HK-2 (cell line): ENCODE data around the gene ECEL1.

Experiments used
- DNase-seq: peaks from one replicate; pipeline ENCODE4 v3.0.0-alpha.2; 2018; ENCODE audit not compliant: unreplicated experiment

Gene ECEL1

DNA sequence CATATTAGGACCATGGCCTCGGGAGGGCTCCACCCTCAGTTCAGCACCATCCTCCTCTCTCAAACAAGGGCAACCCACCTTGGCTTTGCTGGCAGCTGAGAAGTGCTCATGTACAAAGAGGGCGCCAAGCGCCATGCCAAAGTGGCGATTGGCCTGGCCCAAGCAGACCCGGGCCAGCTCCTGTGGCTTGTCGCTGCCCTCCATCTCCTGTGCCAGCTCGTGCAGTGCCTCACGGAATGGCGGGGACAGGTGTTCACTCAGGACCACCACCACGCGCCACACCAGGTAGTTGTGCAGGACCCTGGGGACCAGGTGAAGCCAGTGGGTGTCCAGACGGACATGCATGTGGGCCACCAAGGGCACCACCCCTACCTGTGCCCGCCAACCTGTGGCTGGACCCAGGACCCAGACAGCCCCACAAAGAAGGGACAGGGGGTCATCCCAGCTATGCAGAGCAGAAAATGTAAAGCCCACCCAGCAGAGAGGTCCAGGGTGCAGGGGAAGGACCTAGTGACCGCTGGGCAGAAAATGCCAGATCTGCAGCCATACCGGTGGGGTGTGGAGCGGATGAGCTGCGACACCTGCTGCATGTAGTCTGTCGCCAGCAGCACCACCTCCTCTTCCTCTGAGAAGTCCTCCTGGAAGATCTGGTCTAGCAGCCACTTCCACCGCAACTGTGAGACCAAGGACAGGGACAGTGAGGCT, 3.6 kb downstream of the ECEL1 start:
- DNase-seq: no peak

DNA sequence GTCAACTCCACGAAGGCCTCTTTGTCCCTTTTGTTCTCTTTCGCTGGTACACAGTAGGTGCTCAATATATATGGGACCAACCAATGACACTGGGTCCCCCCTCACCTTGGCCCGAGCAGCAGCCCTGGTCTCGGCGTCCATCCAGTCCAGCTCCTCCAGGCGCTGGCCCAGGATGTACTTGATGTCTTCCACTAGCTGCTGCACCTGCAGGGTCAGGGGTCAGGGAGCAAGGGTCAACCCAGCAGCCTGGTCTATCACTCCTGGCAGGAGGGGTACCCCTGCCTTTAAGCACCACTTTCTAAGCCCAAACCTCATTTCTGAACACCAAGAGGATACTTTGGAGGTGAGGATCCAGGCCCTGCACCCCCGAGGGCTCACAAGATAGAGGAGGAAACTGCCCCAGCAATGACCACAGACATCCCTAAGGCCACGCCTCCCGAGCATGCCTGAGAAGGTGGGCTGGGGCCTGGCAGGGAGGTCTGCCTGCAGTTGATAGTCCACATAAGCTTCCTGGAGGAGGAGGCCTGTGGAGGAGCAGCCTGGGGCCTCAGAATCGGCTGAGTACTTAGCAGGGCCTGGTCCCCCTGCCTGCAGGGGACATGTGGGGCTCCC, 4.2 kb downstream of the ECEL1 start:
- no peak for DNase-seq

- no peak for DNase-seq
Measured at GRCh38 chr2:232482301-232483238, 5.1 kb downstream of the ECEL1 start.

GRCh38 chr2:232481322-232482140, 6.1 kb downstream of the ECEL1 start:
- no peak for DNase-seq

GRCh38 chr2:232480201-232481190, 7.1 kb downstream of the ECEL1 start:
- no peak for DNase-seq

DNA sequence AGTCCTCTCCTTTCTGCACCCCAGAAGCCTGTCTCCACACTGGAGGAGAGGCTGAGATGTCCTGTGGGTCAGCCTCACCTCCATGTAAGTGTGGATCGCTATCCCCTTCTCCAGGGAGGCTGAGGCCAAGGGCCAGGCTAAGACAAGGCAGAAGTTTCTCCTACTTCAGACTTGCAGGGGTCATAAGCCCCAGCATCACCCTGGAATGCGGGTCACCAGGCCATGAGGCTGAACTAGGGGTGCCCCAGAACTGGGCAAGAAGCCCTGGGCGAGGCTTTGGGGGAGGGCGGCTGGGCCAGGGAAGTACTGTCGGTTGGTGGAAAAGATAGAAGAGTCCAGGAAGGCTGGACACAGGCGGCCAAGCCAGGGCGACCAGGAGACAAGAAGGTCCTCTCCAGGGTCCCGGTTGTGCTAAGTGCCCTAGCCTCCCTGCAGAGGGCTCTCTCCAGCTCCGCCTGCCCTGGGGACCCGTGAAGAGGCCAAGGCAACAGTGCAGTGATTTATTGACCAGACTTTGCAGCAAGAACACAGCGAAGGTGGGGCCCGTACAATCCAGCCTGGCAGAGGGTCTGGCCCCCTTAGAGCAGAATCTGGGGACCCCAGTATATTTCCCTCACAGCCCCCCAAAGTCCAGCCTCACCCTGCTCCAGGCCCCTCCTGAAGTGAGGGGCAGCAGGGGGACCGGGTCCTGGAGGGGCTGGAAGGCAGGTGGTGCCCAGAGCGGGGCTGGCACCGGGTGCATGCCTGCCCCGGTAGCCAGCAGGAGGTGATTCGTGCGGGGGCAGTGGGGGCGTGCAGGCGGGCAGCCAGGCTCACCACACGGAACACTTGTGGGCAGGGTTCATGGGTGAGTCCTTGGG, 8.1 kb downstream of the ECEL1 start:
- DNase-seq: no peak

DNA sequence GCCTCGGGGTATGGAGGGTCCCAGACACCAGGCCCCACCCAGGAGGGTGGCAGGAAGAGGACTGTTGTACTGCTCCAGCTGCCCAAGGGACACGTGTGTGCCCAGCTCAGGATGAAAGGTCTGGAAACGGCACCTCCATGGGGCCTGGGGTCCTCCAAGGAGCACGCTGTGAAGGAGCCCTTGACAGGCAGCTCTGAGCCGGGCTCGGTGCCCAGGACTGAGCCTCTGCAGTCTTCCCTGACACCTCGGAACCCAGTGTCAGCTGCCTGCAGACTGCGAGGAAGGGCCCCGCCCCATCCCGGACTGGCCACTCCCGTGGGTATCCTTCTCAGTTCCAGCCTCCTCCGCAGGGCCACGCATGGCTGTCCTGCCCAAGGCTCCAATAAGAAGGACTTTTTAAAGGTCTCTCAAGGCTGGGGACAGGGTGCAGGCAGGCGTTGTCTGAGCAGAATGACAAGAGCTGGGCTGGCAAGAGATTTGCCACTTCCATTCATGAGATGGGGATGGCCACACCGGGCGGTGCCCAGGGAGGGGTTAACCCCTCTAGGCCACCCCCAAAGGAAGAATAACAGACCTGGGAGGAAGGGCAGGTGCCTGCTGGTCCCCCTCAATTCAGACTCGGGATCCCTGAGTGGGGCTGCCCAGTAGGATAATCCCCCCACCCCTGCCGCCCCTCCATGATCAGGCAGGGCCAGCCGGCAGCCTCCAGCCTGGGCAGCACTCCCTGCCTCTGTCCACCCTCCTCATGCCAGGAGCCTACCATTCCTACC, 8.9 kb downstream of the ECEL1 start:
- DNase-seq: no peak

DNA sequence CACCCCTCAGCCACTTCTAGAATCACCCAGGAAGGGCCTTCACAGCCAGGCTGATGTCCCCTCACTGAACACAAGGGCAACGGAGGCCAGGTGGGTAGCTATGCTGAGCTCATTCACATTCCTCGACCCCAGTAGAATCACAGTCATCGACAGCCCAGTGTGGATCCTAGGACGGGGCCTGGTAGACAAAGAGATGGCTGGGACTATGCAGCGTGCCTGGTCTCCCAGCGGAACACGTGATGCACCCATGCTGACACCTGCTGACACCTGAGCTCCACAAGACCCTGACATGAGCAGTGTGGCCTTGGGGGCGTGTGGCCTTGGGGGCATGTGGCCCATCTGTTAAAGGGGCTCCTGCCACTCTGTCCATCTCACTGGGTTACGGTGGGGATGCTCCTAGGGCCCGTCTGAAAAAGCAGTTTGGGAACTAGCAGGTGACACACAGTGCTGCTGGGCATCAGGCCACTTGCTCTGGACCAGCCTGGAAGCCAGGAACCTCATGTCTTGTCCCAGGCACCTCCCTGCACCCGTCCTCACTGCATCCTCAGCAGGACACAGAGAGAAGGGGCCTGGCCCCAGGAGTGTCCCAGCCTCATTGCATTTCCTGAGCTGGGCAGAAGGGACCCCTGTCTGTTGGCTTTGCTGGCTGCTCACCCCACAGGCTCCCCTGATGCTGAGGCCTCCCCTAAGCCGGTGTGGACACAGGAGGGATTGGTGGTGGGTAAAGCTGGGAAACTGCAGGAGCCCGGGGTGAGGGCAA, 9.7 kb downstream of the ECEL1 start:
- DNase-seq: no peak

GRCh38 chr2:232476791-232477190, 10.8 kb downstream of the ECEL1 start:
- DNase-seq: no peak

DNA sequence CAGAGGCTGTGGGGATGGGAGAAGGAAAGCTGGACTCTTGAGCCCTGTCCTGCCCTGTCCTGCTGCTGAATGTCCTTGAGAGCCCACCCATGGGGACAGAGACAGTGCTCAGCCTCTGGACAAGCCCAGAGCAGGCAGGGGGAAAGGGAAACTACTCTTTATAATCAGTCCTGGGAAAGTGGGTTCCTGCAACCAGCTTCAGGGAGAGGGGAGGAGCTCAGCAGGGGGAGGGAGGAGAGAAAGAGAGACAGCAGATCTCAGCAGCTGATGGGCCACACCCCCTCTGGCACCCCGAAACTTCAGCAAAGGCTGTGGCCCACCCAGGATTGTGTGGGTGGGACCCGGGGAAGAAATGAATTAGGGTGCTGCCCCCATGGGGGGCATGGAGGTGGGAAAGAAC, 11.6 kb downstream of the ECEL1 start:
- DNase-seq: no peak

GRCh38 chr2:232473467-232473890, 14.2 kb downstream of the ECEL1 start:
- DNase-seq: no peak

- no peak for DNase-seq
Measured at GRCh38 chr2:232466221-232466620, 21.4 kb downstream of the ECEL1 start.

DNA sequence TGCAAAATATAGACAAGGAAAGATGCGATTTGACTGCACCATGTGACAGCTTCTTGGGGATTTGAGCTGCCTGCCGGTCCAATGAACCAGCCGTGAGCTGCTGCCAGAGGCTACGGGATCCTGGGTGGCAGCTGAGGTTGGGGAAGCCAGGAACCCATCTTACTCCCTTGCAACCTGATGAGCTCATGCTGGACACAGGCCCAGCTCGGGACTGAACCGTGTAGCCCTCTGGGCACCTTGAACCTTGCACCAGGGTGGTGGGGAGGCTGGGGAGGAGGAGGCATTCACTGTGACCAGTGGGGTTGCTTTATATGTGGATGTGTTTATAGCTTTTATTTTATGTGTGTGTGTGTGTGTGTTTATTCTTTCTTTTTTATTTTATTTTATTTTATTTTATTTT, 22.6 kb downstream of the ECEL1 start:
- no peak for DNase-seq

DNA sequence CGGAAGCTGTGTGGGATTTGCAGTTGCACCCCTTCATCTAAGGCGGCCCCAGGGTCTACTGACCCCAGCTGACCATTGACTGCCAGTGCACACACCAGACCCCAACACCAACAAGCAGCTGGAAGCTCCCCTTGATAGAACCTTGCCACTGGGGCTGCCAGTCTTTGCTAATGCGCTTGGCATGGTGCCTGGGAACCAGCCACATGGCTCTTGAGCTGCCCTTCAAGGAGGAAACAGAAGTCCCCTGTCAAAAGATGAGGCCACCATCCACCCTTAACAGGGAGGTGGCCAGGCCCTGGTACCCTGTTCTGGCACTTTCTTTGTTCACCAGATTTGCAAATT, 23.1 kb downstream of the ECEL1 start:
- DNase-seq: no peak

DNA sequence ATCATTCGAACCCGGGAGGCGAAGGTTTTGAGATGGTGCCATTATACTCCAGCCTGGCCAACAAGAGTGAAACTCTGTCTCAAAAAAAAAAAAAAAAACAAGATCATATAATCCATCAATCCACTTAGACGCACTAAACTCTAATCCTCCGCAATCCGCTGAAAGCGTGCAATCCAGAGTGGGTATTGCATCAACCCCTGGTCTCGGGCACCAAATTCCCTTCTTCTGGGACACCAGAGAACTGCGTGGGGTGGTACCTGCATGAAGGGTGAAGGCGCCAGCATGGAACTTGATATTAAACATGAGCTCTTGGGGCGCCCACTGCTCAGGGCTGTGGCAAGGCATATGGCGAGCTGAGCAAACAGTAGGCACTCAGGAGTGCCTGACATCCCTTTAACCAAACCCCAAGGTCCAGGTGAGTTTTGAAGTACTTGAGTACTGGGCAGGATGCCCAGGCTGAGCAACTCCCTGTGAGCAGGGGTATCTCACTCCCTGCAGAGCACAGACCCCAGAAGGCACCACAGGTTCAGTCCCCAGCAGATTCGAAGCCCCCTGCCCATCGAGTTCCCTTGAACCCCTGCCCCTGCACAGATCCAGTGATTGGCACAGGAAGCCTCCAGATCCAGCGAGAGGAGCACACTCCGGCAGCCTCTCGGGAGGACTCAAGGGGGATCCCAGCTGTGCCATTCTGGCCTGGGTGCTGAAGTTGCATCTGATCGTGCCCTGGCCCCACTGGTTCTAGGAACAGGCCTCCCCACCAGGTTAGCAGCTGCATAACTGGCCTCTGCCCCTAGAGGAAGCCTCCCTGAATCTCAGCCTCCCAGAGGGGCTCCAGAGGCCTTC, 23.7 kb downstream of the ECEL1 start:
- no peak for DNase-seq

DNA sequence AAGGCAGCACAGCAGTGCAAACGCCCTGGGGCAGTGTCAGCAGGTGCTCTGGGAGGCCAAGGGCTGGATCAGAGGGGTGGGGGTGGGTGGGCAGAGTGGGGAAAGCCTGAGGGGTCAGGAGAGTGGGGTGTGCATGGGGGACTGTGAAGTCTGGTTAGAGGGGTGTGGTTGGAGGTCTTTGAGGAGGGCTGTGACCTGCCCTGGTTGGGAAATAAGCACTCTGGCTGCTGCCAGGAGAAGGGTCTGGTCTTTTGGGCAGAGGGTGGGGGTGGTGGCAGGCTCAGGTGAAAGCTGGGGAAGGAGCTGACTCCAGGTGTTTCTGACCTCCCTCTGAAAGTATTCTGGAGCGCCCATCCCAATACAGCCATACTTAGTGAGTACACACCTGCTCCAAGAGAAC, 27.5 kb downstream of the ECEL1 start:
- no peak for DNase-seq

- no peak for DNase-seq
Measured at GRCh38 chr2:232459419-232460035, 28.1 kb downstream of the ECEL1 start.
